Endodermal cell (in vitro differentiated cells): ENCODE data around the gene LARP1. TPM values are rescaled to one million over a fixed set of nuclear protein-coding genes. Genes with fewer than 3 reads are reported as not detected.

Experiments
- DNase-seq: peaks from one replicate; pipeline ENCODE4 v3.0.0-alpha.2; 2017
- H3K27ac ChIP-seq: 2 replicates; pipeline ENCODE4 v1.5.1; 2013; ENCODE audit warnings: mild to moderate bottlenecking, low read depth, low read length, moderate library complexity
- H3K27me3 ChIP-seq: 2 replicates; pipeline ENCODE4 v1.6.1; 2013; ENCODE audit warnings: mild to moderate bottlenecking, low read length, moderate library complexity; ENCODE audit not compliant: insufficient read depth, control insufficient read depth, poor library complexity, severe bottlenecking
- H3K36me3 ChIP-seq: 2 replicates; pipeline ENCODE4 v1.7.0; 2013; ENCODE audit warnings: mild to moderate bottlenecking, low read length, moderate library complexity; ENCODE audit not compliant: control insufficient read depth, insufficient read depth
- H3K4me1 ChIP-seq: one replicate; pipeline ENCODE4 v1.7.0; 2013; ENCODE audit warnings: low read length; ENCODE audit not compliant: control insufficient read depth, insufficient read depth
- H3K4me3 ChIP-seq: 2 replicates; pipeline ENCODE4 v1.5.1; 2013; ENCODE audit warnings: mild to moderate bottlenecking, low read length, moderate library complexity
- H3K9ac ChIP-seq: 2 replicates; pipeline ENCODE4 v1.6.1; 2013; ENCODE audit warnings: mild to moderate bottlenecking, low read length, moderate library complexity; ENCODE audit not compliant: poor library complexity, severe bottlenecking; ENCODE audit errors: extremely low read depth
- H3K9me3 ChIP-seq: 2 replicates; pipeline ENCODE4 v1.6.1; 2013; ENCODE audit warnings: mild to moderate bottlenecking, low read length, moderate library complexity; ENCODE audit not compliant: control insufficient read depth
- H3K27ac Mint-ChIP-seq: 2 replicates; pipeline ENCODE4 v1.8.0; 2020; ENCODE audit warnings: mixed read lengths
- H3K27me3 Mint-ChIP-seq: 2 replicates; pipeline ENCODE4 v1.8.0; 2021; ENCODE audit warnings: mild to moderate bottlenecking, mixed read lengths; ENCODE audit not compliant: insufficient read depth
- H3K36me3 Mint-ChIP-seq: 2 replicates; pipeline ENCODE4 v1.8.0; 2020; ENCODE audit warnings: low read depth, mixed read lengths
- H3K4me1 Mint-ChIP-seq: 2 replicates; pipeline ENCODE4 v1.8.0; 2020; ENCODE audit warnings: mixed read lengths
- H3K4me3 Mint-ChIP-seq: 2 replicates; pipeline ENCODE4 v1.8.0; 2020; ENCODE audit warnings: mild to moderate bottlenecking, moderate library complexity, mixed read lengths
- H3K9me3 Mint-ChIP-seq: 2 replicates; pipeline ENCODE4 v1.8.0; 2020; ENCODE audit warnings: mild to moderate bottlenecking, mixed read lengths
- WGBS, 2 experiments: methylation state at CpG; one replicate each; pipeline versions ENCODE4 v1.1.5 to v1.1.7; 2013; ENCODE audit warnings: missing lambda C conversion rate in 2 of 2, mixed read lengths in 1 of 2; ENCODE audit not compliant: insufficient coverage in 1 of 2, insufficient read length in 1 of 2; 5-methylcytosine and 5-hydroxymethylcytosine counted together
- total RNA-seq, 2 donors: library from RNA; stranded (reverse); fragmentation: NEBNext Ultra II Directional in 1 of 2; extraction: Animal tissue kit (Norgen Biotek cat#: 25700) in 1 of 2; gene quantifications; 2 replicates in 1 of 2; 3 replicates in 1 of 2; pipeline ENCODE4 v1.2.1, GENCODE V29; 2021
- TF ChIP-seq, protein P1 (sequence below): fragments of 200-600 bp; sonication (generic); conservative IDR thresholded peaks from 2 replicates; pipeline ENCODE4 v1.5.0; 2021; ENCODE audit warnings: antibody characterized with exemption, mild to moderate bottlenecking

The LARP1 gene
- total RNA-seq, 2 donors from 2014 or later, result 193 to 273 TPM

DNA sequence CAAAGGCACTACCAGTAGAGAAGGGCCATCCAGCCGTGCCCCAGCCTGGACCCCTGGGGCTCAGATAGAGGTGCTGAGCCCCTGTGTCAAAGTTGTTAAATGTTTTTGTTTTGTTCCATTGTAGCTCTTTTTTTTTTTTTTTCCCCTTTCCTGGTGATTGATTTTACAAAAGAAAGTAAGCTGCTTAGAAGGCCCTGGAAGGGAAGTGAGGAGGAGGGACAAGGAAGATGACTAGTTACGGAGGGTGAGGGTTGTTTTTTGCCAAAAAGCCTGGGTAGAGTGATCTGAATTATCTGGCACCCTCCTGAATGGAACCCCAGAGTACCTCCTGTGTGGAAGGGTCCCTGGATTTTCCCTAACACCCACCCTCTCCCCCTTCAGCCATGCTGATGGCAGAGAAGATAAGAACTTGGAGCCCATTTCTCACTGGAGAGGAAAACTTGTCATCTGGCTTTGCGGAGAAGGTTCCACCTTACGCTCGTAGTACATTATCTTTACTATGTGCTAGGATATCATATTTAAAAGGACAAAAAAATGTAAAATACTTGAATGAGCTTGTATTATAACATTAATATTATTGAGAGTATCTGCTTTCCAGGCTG lies 61.8 kb downstream of the LARP1 start:
- TF ChIP-seq, protein P1, sequence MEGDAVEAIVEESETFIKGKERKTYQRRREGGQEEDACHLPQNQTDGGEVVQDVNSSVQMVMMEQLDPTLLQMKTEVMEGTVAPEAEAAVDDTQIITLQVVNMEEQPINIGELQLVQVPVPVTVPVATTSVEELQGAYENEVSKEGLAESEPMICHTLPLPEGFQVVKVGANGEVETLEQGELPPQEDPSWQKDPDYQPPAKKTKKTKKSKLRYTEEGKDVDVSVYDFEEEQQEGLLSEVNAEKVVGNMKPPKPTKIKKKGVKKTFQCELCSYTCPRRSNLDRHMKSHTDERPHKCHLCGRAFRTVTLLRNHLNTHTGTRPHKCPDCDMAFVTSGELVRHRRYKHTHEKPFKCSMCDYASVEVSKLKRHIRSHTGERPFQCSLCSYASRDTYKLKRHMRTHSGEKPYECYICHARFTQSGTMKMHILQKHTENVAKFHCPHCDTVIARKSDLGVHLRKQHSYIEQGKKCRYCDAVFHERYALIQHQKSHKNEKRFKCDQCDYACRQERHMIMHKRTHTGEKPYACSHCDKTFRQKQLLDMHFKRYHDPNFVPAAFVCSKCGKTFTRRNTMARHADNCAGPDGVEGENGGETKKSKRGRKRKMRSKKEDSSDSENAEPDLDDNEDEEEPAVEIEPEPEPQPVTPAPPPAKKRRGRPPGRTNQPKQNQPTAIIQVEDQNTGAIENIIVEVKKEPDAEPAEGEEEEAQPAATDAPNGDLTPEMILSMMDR, result no peak
- no peaks in the 10 kb centered on the region for H3K27me3 ChIP-seq
- Mint-ChIP-seq H3K36me3 (peaks cover 70% of the 10 kb centered on the region), H3K27ac (peak overlapping the region; percentile 55), H3K4me3 (no peak overlapping the region), H3K27me3 (no peaks in the 10 kb centered on the region), H3K9me3 (no peaks in the 10 kb centered on the region), H3K4me1 (peaks cover 36% of the 10 kb centered on the region)
- no peak overlapping the region for H3K9ac ChIP-seq
- H3K4me1 ChIP-seq, result peaks cover 19% of the 10 kb centered on the region
- H3K27ac ChIP-seq, result no peak overlapping the region
- no peak overlapping the region for H3K4me3 ChIP-seq
- 88 to 100% methylated on average over 1 to 3 of the region's 5 CpGs for WGBS, 2 experiments
- no peaks in the 10 kb centered on the region for H3K9me3 ChIP-seq
- DNase-seq, result no peak
- H3K36me3 ChIP-seq, result peaks cover 74% of the 10 kb centered on the region

DNA sequence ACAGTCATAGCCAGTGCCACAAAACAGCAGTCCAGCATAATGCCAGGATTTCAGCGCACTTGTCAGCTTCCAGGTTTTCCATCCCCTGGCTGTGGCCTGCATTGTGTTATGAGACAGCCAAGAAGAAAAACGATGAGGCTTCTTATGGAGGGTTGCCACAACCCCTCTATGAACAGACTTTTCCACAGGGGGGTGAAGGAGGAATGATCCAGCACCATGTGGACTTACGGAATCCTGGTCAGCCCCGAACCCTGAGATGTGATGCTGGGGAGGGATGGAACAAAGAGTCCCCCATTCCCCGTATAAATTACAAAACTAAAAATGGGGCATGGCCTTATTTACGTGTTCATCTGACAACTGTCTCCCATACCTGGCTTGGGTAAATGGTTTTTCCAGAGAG lies 62.6 kb downstream of the LARP1 start:
- WGBS, 2 experiments, result 98 to 100% methylated on average over 1 to 6 of the region's 6 CpGs
- no peak overlapping the region for H3K27ac Mint-ChIP-seq
- H3K4me3 Mint-ChIP-seq, result no peak overlapping the region
- TF ChIP-seq, protein P1, result no peak
- H3K27ac ChIP-seq, result no peak overlapping the region
- H3K4me1 Mint-ChIP-seq, result peaks cover 34% of the 10 kb centered on the region
- DNase-seq, result no peak
- H3K4me1 ChIP-seq, result peaks cover 19% of the 10 kb centered on the region
- no peak overlapping the region for H3K9ac ChIP-seq
- H3K9me3 ChIP-seq, result no peaks in the 10 kb centered on the region
- H3K27me3 Mint-ChIP-seq, result no peaks in the 10 kb centered on the region
- no peaks in the 10 kb centered on the region for H3K27me3 ChIP-seq
- no peak overlapping the region for H3K4me3 ChIP-seq
- peaks cover 72% of the 10 kb centered on the region for H3K36me3 ChIP-seq
- H3K9me3 Mint-ChIP-seq, result no peaks in the 10 kb centered on the region
- H3K36me3 Mint-ChIP-seq, result peaks cover 62% of the 10 kb centered on the region

DNA sequence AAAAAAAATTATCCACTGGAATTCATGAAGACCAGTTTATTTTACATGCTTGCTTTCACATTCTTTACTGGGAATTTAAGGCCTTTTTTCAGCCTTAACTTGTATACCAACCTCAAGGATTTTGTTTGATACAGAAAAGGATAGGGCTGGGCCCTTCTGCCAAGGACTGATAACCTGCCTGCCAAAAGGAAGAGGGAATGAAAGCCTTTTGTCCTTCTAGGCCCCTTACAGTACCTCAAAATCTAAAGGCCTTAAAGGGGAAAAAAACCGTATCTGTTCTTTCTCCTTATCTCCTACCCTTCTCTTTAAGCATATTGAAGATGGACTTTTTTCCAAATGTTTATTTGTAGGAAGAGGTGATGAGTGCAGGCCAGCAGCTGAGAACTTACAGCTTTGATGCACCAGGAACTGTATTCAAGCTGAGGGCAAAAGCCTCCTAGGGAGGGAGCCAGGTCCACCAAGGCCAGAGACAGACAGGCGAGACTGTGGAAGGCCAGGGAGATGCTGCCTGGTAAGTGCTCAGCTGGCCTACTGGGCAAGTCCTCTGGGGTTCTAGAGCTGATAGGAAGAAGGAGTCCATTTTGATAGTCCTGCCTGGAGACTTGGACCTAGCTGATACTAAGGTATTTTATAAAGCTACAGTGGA lies 63.4 kb downstream of the LARP1 start:
- Mint-ChIP-seq H3K9me3 (no peaks in the 10 kb centered on the region), H3K4me1 (peaks cover 34% of the 10 kb centered on the region), H3K4me3 (no peak overlapping the region), H3K36me3 (peaks cover 60% of the 10 kb centered on the region), H3K27ac (no peak overlapping the region), H3K27me3 (no peaks in the 10 kb centered on the region)
- Histone ChIP-seq H3K9me3 (no peaks in the 10 kb centered on the region), H3K4me3 (no peak overlapping the region), H3K9ac (no peak overlapping the region), H3K36me3 (peaks cover 70% of the 10 kb centered on the region), H3K27me3 (no peaks in the 10 kb centered on the region), H3K4me1 (peaks cover 19% of the 10 kb centered on the region), H3K27ac (no peak overlapping the region)
- TF ChIP-seq, protein P1, result no peak
- whole genome bisulfite sequencing, 2 experiments, result 80 to 98% methylated on average over 1 of the region's 2 CpGs
- DNase-seq, result no peak
